NOMO-1 treated with DMSO at 0.1 percent for 48 hours (cell line): ENCODE measurements around the gene GRIN2C.

Source experiments
- DNase-seq: peaks from one replicate; lab custom pipeline; 2025; ENCODE audit not compliant: unreplicated experiment; lab: John Stamatoyannopoulos, UW

Gene GRIN2C

DNA sequence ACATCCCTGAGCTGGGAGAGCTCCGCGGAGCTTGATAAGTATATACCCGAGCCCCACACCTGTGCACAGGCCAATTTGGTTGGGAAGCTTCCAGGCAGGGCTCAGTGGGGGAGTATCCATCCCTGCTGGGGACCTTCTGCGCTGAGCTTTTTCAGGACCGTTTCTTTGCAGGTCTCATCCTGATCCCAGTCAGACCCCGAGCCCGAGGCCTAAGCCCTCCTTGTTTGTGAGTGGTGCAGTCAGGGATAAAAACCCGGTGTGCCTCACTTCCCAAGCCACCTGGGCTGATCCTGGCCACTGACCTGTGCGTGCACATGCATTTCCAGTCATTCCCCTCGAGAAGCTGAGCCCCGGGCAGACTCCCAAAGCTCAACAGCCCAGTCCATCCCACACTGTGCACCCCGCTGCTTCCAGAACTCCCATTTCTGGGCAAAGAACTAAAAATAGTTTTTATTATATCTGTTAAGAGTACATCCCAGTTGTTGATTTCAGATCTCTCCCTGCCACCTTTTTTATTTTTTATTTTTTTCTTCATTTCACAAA, 56.2 kb downstream of the GRIN2C start:
- DNase-seq, result no peak

GRCh38 chr17:74801896-74802295, 57.8 kb downstream of the GRIN2C start:
- no peak for DNase-seq

DNA sequence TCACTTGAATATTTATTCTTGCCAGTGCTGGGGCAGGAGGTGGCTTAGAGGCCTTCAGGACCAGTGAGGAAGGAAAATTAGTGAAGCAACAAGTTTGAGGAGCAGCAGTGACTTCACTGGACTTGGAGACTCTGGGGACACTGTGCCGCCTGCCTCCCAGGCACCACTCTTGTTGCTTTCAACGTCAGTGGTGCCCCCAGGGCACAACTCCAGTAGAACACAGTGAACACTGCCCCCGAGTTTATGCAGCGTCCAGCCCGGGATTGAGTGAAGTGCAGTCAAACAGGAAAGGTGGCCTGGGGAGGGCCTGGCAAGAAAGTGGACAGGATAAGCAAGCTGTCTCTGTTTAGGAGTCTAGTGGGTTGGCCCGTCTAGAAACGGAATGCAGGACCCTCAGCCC, 59.2 kb downstream of the GRIN2C start:
- no peak for DNase-seq

DNA sequence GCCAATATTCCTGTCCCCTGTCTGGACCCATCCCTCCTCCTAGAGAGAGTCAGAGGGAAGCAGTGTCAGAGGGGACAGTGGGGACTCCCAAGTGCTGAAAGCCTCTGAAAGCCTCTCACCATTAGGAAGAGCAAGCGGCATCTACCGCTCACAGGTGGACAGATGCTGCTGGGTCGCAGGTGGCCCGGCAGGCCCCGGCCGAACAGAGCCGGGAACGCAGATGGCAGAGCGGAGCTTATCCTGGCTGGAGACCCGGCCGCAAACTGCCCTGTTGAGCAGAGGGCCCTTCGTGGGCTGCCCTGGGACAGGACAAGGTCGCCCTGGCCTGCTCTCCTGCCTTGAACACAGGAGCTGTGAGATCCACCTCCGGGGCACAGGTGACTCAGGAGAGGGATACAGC, 60.6 kb downstream of the GRIN2C start:
- no peak for DNase-seq

- no peak for DNase-seq
Measured at GRCh38 chr17:74798239-74798707, 61.4 kb downstream of the GRIN2C start.

- DNase-seq, result no peak
Measured at GRCh38 chr17:74797824-74798223, 61.9 kb downstream of the GRIN2C start.

- DNase-seq, result no peak
Measured at GRCh38 chr17:74796866-74797265, 62.8 kb downstream of the GRIN2C start.

DNA sequence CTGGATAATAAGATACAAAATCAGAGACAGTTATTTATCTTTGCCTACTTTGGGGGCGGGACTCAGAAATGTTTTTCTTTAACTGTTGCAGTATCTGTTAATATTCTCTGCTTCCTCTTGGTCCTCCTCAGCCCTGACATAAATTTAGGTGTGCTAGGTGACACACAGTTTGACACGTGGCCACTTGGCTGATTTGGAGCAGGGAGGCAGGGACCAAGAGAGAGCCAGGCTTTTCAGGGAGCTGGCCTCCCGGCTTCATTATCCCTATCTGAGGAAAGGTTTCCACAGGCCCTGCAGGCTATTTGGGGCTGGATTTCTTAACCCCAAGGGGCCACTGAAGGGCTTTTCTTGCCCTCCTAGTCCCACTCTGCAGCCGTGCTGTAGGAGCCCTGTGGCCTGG, 63.5 kb downstream of the GRIN2C start:
- no peak for DNase-seq

GRCh38 chr17:74795327-74796020, 64.2 kb downstream of the GRIN2C start:
- DNase-seq, result no peak

- DNase-seq, result no peak
Measured at GRCh38 chr17:74792586-74793105, 67.0 kb downstream of the GRIN2C start.
